Measurements from ENCODE around the gene BORCS8.

BORCS8 gene

DNA sequence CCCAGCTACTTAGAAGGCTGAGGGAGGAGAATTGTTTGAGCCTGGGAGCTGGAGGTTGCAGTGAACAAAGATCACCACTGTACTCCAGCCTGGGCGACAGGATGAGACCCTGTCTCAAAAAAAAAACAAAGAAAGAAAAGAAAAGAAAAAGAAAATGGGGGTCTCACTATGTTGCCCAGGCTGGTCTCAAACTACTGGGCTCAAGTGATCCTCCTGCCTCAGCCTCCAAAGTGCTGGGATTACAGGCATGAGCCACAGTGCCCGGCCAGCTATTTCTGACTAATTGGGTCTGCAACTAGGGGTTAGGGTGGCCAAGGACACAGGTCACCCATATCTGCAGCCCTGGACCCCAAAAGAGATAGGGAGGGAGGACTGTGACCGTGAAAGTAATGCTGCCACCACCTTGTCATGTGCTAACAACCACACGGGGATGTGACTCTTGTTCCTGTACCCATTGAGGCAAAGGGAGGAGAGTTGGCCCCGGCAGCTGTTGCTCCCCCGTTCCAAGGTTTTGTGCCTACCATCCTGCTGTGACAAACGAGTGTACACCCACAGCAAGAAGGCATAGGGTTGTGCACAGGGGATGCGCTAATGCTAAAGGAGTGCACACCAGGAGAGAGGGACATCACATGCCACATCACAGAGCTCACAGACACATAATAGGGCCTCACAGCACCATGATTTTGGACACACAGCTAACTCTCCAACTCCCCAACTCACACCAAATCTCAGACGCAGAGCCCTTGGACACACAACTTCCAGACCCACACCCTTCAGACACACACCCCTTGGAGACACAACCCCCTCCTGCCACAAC is 22.5 kb downstream of the BORCS8 start:
- H3K4me3 ChIP-seq (ENCODE audit: insufficient read depth, low read depth, low read length, poor library complexity, severe bottlenecking): peak overlapping the region; percentile 35
- no peak overlapping the region for H3K27ac ChIP-seq (ENCODE audit: insufficient read depth, low read length, poor library complexity, severe bottlenecking)
- no peaks in the 10 kb centered on the region for H3K9me3 ChIP-seq (ENCODE audit: control insufficient read depth, low read length)
- peaks cover 12% of the 10 kb centered on the region for H3K4me1 ChIP-seq (ENCODE audit: control insufficient read depth, insufficient read depth, low read length, poor library complexity, severe bottlenecking)
- H3K27me3 ChIP-seq (replicated peaks; ENCODE audit: control insufficient read depth, insufficient read depth, low read length, poor library complexity, severe bottlenecking): no peaks in the 10 kb centered on the region
- DNase-seq: no peak
- H3K36me3 ChIP-seq (ENCODE audit: control insufficient read depth, insufficient read depth, low read length): peaks cover 3% of the 10 kb centered on the region

DNA sequence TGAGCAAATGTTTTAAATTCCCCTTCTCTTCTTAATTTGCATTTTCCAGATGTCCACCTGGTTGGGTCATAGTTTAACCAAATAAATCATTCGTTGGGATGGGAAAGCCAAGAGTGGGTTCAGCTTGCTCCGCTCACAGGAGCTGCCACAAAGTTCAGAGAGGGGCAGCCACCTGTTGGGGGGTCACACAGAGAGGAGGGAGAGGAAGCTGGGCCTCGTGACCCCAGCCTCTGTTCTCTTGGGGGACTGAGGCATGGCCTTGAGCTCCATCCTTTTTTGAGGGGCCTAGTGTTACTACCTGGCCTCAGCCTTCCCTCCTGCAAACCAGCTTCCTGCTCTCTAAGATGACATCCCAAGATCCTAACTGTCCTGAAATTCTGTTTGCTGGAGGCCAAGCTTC is 24.3 kb downstream of the BORCS8 start:
- no peak overlapping the region for H3K27ac ChIP-seq (ENCODE audit: insufficient read depth, low read length, poor library complexity, severe bottlenecking)
- peaks cover 12% of the 10 kb centered on the region for H3K4me1 ChIP-seq (ENCODE audit: control insufficient read depth, insufficient read depth, low read length, poor library complexity, severe bottlenecking)
- no peaks in the 10 kb centered on the region for H3K27me3 ChIP-seq (replicated peaks; ENCODE audit: control insufficient read depth, insufficient read depth, low read length, poor library complexity, severe bottlenecking)
- no peaks in the 10 kb centered on the region for H3K9me3 ChIP-seq (ENCODE audit: control insufficient read depth, low read length)
- DNase-seq: no peak
- no peak overlapping the region for H3K4me3 ChIP-seq (ENCODE audit: insufficient read depth, low read depth, low read length, poor library complexity, severe bottlenecking)
- H3K36me3 ChIP-seq (ENCODE audit: control insufficient read depth, insufficient read depth, low read length): peaks cover 3% of the 10 kb centered on the region

DNA sequence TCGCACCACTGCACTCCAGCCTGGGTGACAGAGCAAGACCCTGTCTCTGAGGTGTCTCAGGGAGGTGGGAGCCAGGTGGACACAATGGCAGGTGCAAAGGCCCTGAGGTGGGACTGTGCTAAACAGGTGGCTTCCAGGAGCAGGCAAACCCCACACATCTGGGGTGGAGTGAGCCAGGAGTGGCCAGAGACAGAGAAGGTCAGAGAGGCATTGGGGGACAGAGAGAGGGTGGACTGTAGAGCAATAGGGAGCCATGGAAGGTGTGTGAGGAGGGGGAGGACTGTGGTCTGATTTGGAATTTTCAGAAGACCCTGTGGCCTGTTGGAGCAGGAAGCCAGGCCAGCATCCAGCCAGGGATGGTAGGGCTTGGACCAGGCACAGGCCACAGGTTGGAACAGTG is 26.6 kb downstream of the BORCS8 start:
- no peak overlapping the region for H3K4me3 ChIP-seq (ENCODE audit: insufficient read depth, low read depth, low read length, poor library complexity, severe bottlenecking)
- peaks cover 3% of the 10 kb centered on the region for H3K36me3 ChIP-seq (ENCODE audit: control insufficient read depth, insufficient read depth, low read length)
- DNase-seq: no peak
- peaks cover 8% of the 10 kb centered on the region for H3K4me1 ChIP-seq (ENCODE audit: control insufficient read depth, insufficient read depth, low read length, poor library complexity, severe bottlenecking)
- H3K27ac ChIP-seq (ENCODE audit: insufficient read depth, low read length, poor library complexity, severe bottlenecking): no peak overlapping the region
- H3K27me3 ChIP-seq (replicated peaks; ENCODE audit: control insufficient read depth, insufficient read depth, low read length, poor library complexity, severe bottlenecking): no peaks in the 10 kb centered on the region
- H3K9me3 ChIP-seq (ENCODE audit: control insufficient read depth, low read length): no peaks in the 10 kb centered on the region

DNA sequence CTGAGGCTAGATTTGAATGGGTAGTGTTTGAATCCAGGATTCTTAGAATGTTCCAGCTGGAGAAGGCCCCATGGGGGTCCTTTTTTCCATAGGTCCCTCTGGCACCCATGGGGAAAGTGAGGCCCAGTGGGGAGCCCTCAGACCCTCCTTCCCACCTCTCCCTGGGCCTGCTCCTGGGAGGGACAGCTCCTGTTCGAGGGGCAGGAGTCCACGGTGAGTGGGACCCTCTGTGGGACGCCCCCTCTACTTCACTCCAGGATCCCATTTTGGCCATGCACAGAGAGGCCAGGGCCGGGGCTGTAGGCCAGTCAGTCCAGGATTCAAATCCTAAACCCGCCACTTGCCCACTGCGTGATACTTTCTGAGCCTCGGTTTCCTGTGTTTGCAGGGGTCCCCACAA is 29.5 kb downstream of the BORCS8 start:
- Histone ChIP-seq H3K36me3 (ENCODE audit: control insufficient read depth, insufficient read depth, low read length) (peaks cover 3% of the 10 kb centered on the region), H3K4me1 (ENCODE audit: control insufficient read depth, insufficient read depth, low read length, poor library complexity, severe bottlenecking) (no peaks in the 10 kb centered on the region), H3K27ac (ENCODE audit: insufficient read depth, low read length, poor library complexity, severe bottlenecking) (no peak overlapping the region), H3K4me3 (ENCODE audit: insufficient read depth, low read depth, low read length, poor library complexity, severe bottlenecking) (no peak overlapping the region), H3K27me3 (replicated peaks; ENCODE audit: control insufficient read depth, insufficient read depth, low read length, poor library complexity, severe bottlenecking) (no peaks in the 10 kb centered on the region), H3K9me3 (ENCODE audit: control insufficient read depth, low read length) (no peaks in the 10 kb centered on the region)
- no peak for DNase-seq

DNA sequence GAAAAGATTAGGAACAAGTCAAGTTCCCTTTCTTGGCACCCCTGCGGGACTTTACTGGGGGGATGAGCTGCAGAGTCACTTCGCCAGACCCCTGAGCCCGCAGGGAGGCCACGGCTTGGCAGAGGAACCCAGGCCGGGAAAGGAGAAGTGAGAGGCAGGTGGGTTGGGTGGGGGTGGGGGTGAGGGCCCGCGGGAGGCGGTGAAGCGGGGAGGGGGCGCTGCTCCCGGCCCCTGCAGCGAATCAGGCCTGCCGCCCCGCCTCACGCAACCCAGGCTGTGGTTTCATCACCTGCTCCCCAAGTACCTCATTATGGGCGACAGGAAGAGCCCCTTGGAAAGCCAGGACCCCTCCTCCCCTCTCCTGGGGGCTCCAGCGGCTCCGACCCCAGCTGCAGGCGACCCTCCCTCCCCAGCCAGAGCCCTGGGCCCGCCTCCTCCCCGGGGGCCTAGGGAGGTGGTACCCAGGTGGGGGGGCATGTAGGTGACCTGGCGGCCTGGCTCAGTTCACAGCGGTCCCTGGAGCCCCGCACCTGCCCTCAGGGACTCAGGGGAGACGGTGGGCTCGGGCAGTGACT is 31.4 kb downstream of the BORCS8 start:
- Histone ChIP-seq H3K36me3 (ENCODE audit: control insufficient read depth, insufficient read depth, low read length) (peaks cover 13% of the 10 kb centered on the region), H3K4me1 (ENCODE audit: control insufficient read depth, insufficient read depth, low read length, poor library complexity, severe bottlenecking) (no peaks in the 10 kb centered on the region), H3K27ac (ENCODE audit: insufficient read depth, low read length, poor library complexity, severe bottlenecking) (no peak overlapping the region), H3K27me3 (replicated peaks; ENCODE audit: control insufficient read depth, insufficient read depth, low read length, poor library complexity, severe bottlenecking) (no peaks in the 10 kb centered on the region), H3K9me3 (ENCODE audit: control insufficient read depth, low read length) (no peaks in the 10 kb centered on the region), H3K4me3 (ENCODE audit: insufficient read depth, low read depth, low read length, poor library complexity, severe bottlenecking) (no peak overlapping the region)
- DNase-seq: no peak

DNA sequence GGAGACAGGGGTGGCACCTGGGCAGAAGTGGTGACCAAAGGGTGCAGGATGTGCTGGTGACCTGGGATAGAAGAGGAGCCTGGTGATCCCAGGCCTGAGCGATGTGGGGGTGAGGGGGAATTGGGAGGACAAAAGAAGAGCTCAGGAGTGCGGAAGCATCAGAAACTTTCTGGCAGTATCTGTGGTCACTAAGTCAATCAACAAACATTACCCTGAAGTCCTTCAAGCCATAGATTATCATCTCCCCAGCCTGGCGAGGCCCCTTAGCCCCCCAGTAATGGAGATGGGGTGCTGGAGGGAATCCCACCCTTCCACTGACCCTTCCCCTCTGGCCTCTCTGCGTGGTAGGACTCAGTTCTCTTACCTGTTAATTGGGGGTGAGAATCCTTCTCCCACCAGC is 32.4 kb downstream of the BORCS8 start:
- DNase-seq: no peak
- no peaks in the 10 kb centered on the region for H3K27me3 ChIP-seq (replicated peaks; ENCODE audit: control insufficient read depth, insufficient read depth, low read length, poor library complexity, severe bottlenecking)
- H3K27ac ChIP-seq (ENCODE audit: insufficient read depth, low read length, poor library complexity, severe bottlenecking): no peak overlapping the region
- H3K9me3 ChIP-seq (ENCODE audit: control insufficient read depth, low read length): no peaks in the 10 kb centered on the region
- H3K36me3 ChIP-seq (ENCODE audit: control insufficient read depth, insufficient read depth, low read length): peaks cover 10% of the 10 kb centered on the region
- H3K4me1 ChIP-seq (ENCODE audit: control insufficient read depth, insufficient read depth, low read length, poor library complexity, severe bottlenecking): no peaks in the 10 kb centered on the region
- H3K4me3 ChIP-seq (ENCODE audit: insufficient read depth, low read depth, low read length, poor library complexity, severe bottlenecking): no peak overlapping the region

DNA sequence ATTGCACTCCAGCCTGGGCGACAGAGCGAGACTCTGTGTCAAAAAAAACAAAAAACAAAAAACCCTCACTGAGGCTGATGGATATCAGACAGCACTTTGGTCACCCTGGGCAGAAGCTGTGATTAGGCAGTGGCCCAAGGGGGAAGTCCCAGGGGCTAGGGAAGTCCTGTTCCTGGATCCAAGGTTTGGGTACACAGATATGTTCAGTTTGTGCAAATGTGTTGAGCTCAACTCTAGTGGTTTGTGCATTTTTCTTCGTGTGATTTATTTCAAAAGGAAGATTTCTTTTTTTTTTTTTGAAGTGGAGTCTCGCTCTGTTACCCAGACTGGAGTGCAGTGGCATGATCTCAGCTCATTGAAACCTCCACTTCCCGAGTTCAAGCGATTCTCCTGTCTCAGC is 34.1 kb downstream of the BORCS8 start:
- Histone ChIP-seq H3K27me3 (replicated peaks; ENCODE audit: control insufficient read depth, insufficient read depth, low read length, poor library complexity, severe bottlenecking) (no peaks in the 10 kb centered on the region), H3K4me3 (ENCODE audit: insufficient read depth, low read depth, low read length, poor library complexity, severe bottlenecking) (no peak overlapping the region), H3K4me1 (ENCODE audit: control insufficient read depth, insufficient read depth, low read length, poor library complexity, severe bottlenecking) (no peaks in the 10 kb centered on the region), H3K36me3 (ENCODE audit: control insufficient read depth, insufficient read depth, low read length) (peaks cover 10% of the 10 kb centered on the region), H3K27ac (ENCODE audit: insufficient read depth, low read length, poor library complexity, severe bottlenecking) (no peak overlapping the region), H3K9me3 (ENCODE audit: control insufficient read depth, low read length) (no peaks in the 10 kb centered on the region)
- DNase-seq: no peak

DNA sequence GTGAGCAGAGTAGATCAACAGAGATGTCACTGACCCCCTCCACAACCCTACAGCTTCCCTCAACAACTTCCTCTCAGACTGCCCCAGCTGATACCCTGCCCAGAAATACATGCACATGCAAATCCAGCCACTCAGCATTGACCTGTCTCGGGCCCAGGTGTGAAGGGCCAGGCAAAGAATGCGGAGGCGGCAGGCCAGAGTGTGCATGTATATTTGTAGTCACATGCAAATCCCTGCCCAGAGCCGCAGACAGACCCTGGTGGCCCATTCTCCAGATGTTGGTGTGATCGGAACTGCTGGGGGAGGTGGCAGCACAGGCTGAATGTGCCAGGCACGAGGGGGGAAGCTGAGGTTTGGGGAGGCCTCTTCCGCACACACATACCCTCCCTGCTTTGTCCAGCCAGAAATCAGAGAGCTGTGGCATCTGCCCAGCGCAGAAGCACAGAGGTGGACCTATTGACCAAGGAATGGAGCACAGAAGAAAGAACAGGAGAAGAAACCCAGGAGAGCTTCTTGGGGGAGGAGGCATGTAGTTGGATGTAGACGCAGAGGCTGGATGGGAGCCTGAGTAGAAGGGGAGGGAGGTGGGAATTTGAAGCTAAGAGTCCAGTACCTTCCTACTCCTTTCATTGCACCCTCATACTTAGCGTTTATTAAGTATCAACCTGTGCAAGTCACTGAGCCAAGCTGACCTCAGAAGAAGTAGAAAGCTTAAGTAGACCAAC is 36.3 kb downstream of the BORCS8 start:
- Histone ChIP-seq H3K4me1 (ENCODE audit: control insufficient read depth, insufficient read depth, low read length, poor library complexity, severe bottlenecking) (no peaks in the 10 kb centered on the region), H3K27me3 (replicated peaks; ENCODE audit: control insufficient read depth, insufficient read depth, low read length, poor library complexity, severe bottlenecking) (no peaks in the 10 kb centered on the region), H3K27ac (ENCODE audit: insufficient read depth, low read length, poor library complexity, severe bottlenecking) (no peak overlapping the region), H3K9me3 (ENCODE audit: control insufficient read depth, low read length) (no peaks in the 10 kb centered on the region), H3K4me3 (ENCODE audit: insufficient read depth, low read depth, low read length, poor library complexity, severe bottlenecking) (no peak overlapping the region), H3K36me3 (ENCODE audit: control insufficient read depth, insufficient read depth, low read length) (peaks cover 10% of the 10 kb centered on the region)
- no peak for DNase-seq

DNA sequence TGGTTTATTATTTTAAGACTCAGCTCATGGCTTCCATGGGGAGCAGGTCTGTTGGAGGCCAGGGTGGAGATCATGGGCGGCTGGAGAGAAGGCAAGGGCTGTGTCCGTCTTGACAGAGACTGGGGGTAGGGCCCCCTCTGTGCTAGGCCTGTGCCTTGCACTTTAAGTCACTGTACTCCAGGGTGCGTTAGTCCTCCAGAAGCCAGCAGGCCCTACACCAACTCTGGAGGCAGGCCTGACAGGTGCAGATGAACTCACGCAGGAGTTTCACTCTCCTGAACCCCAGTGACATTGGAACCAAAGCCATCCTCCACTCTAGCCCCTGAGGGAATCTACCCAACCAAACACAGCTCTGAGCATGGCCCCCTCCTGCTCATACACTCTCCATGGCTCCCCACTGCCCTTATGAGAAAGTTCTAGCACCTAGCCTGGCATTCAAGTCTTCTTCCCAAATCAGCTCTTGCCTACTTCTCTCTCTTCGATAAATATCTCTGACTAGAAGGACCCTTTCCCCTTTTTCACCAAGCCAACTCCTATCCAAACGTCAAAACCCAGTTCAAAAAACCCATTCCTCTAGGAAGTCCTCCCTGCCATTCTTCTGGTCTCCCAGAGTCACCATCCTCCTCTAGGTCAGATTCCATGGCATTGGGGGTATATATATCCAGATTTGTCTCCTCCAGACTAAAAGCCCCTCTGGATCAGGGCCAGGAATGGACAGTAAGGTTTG is 37.0 kb downstream of the BORCS8 start:
- no peak for DNase-seq
- H3K36me3 ChIP-seq (ENCODE audit: control insufficient read depth, insufficient read depth, low read length): peaks cover 10% of the 10 kb centered on the region

More for the DNA sequence above, 37.0 kb downstream of the BORCS8 start:
- no peak overlapping the region for H3K27ac ChIP-seq (ENCODE audit: insufficient read depth, low read length, poor library complexity, severe bottlenecking)
- no peaks in the 10 kb centered on the region for H3K27me3 ChIP-seq (replicated peaks; ENCODE audit: control insufficient read depth, insufficient read depth, low read length, poor library complexity, severe bottlenecking)
- no peaks in the 10 kb centered on the region for H3K4me1 ChIP-seq (ENCODE audit: control insufficient read depth, insufficient read depth, low read length, poor library complexity, severe bottlenecking)
- no peak overlapping the region for H3K4me3 ChIP-seq (ENCODE audit: insufficient read depth, low read depth, low read length, poor library complexity, severe bottlenecking)
- H3K9me3 ChIP-seq (ENCODE audit: control insufficient read depth, low read length): no peaks in the 10 kb centered on the region
